Mesenchymal stem cell (in vitro differentiated cells and primary cell): ENCODE results near the gene DDX42.

ENCODE experiments used
- DNase-seq: peaks from one replicate; pipeline ENCODE4 v3.0.0-alpha.2; 2013
- H2AFZ ChIP-seq: one replicate; pipeline ENCODE4 v1.6.1; 2013; ENCODE audit warnings: low read depth, mild to moderate bottlenecking, control low read depth, inconsistent platforms, low read length, moderate library complexity
- H2AK5ac ChIP-seq: 2 replicates; pipeline ENCODE4 v1.6.1; 2013; ENCODE audit warnings: low read length, moderate library complexity, mild to moderate bottlenecking, inconsistent platforms; ENCODE audit not compliant: severe bottlenecking
- H2BK120ac ChIP-seq: one replicate; pipeline ENCODE4 v1.6.1; 2013; ENCODE audit warnings: low read depth, mild to moderate bottlenecking, inconsistent platforms, low read length, moderate library complexity
- H2BK12ac ChIP-seq, 2 experiments: one replicate each; pipeline ENCODE4 v1.6.1; 2013; ENCODE audit warnings: inconsistent platforms in 2 of 2, low read length in 2 of 2, mild to moderate bottlenecking in 2 of 2, moderate library complexity in 2 of 2, control low read depth in 1 of 2
- H2BK15ac ChIP-seq: one replicate; pipeline ENCODE4 v1.6.1; 2013; ENCODE audit warnings: mild to moderate bottlenecking, low read depth, inconsistent platforms; ENCODE audit not compliant: poor library complexity, severe bottlenecking
- H2BK5ac ChIP-seq: 2 replicates; pipeline ENCODE4 v1.6.1; 2013; ENCODE audit warnings: low read depth, mild to moderate bottlenecking, low read length, control low read depth, inconsistent platforms; ENCODE audit not compliant: poor library complexity, severe bottlenecking
- H3K14ac ChIP-seq, 2 experiments: one replicate each; pipeline ENCODE4 v1.6.1; 2013; ENCODE audit warnings: inconsistent platforms in 2 of 2, low read length in 2 of 2, control low read depth in 1 of 2, mild to moderate bottlenecking in 1 of 2, moderate library complexity in 1 of 2
- H3K18ac ChIP-seq, 2 experiments: one replicate each; pipeline ENCODE4 v1.6.1; 2013; ENCODE audit warnings: inconsistent platforms in 2 of 2, low read length in 2 of 2, control low read depth in 1 of 2, low read depth in 1 of 2, mild to moderate bottlenecking in 1 of 2
- H3K23ac ChIP-seq, 2 experiments: one replicate each; pipeline ENCODE4 v1.6.1; 2013; ENCODE audit warnings: inconsistent platforms in 2 of 2, low read length in 2 of 2, mild to moderate bottlenecking in 2 of 2, moderate library complexity in 2 of 2, control low read depth in 1 of 2
- H3K27ac ChIP-seq: 2 replicates; pipeline ENCODE4 v1.5.1; 2013; ENCODE audit warnings: mild to moderate bottlenecking, moderate library complexity, low read length, control low read depth, inconsistent platforms; ENCODE audit not compliant: poor library complexity, severe bottlenecking
- H3K27me3 ChIP-seq, 2 experiments: 2 replicates each; pipeline versions ENCODE4 v1.6.1 to v1.7.0; 2013; ENCODE audit warnings: low read length in 2 of 2, mild to moderate bottlenecking in 2 of 2, moderate library complexity in 2 of 2, control low read depth in 1 of 2, inconsistent platforms in 1 of 2; ENCODE audit not compliant: control insufficient read depth in 1 of 2, insufficient read depth in 1 of 2
- H3K36me3 ChIP-seq, 2 experiments: 2 replicates each; pipeline versions ENCODE4 v1.6.1 to v1.7.0; 2013; ENCODE audit warnings: low read length in 2 of 2, control low read depth in 1 of 2, inconsistent platforms in 1 of 2, low read depth in 1 of 2, mild to moderate bottlenecking in 1 of 2; ENCODE audit not compliant: insufficient read depth in 2 of 2, control insufficient read depth in 1 of 2
- H3K4ac ChIP-seq, 2 experiments: one replicate each; pipeline ENCODE4 v1.6.1; 2013; ENCODE audit warnings: inconsistent platforms in 2 of 2, low read length in 2 of 2, mild to moderate bottlenecking in 2 of 2, moderate library complexity in 2 of 2, control low read depth in 1 of 2, low read depth in 1 of 2
- H3K4me1 ChIP-seq: 2 replicates; pipeline ENCODE4 v1.6.1; 2013; ENCODE audit warnings: low read depth, low read length, control low read depth; ENCODE audit not compliant: control insufficient read depth, insufficient read depth
- H3K4me2 ChIP-seq: 2 replicates; pipeline ENCODE4 v1.6.1; 2013; ENCODE audit warnings: low read length, mild to moderate bottlenecking, inconsistent platforms; ENCODE audit not compliant: poor library complexity, severe bottlenecking
- H3K4me3 ChIP-seq, 2 experiments: 2 replicates each; pipeline versions ENCODE4 v1.5.1 to v1.7.0; 2013; ENCODE audit warnings: low read length in 2 of 2, mild to moderate bottlenecking in 2 of 2, control low read depth in 1 of 2, low read depth in 1 of 2; ENCODE audit not compliant: insufficient read depth in 1 of 2
- H3K79me1 ChIP-seq: replicated peaks from 2 replicates; pipeline ENCODE4 v1.6.1; 2013; ENCODE audit warnings: mild to moderate bottlenecking, control low read depth, low read length, inconsistent platforms; ENCODE audit not compliant: poor library complexity, severe bottlenecking
- H3K9ac ChIP-seq: 2 replicates; pipeline ENCODE4 v1.7.0; 2013; ENCODE audit warnings: mild to moderate bottlenecking, low read length, moderate library complexity
- H3K9me3 ChIP-seq: 2 replicates; pipeline ENCODE4 v1.7.0; 2013; ENCODE audit warnings: mild to moderate bottlenecking, low read length; ENCODE audit not compliant: control insufficient read depth
- H4K8ac ChIP-seq: one replicate; pipeline ENCODE4 v1.6.1; 2013; ENCODE audit warnings: inconsistent platforms, mild to moderate bottlenecking, low read length, moderate library complexity
- H4K91ac ChIP-seq: one replicate; pipeline ENCODE4 v1.6.1; 2013; ENCODE audit warnings: mild to moderate bottlenecking, low read length, inconsistent platforms
- WGBS: methylation state at CpG from one replicate; pipeline ENCODE4 v1.1.7; 2013; ENCODE audit warnings: mixed read lengths; 5-methylcytosine and 5-hydroxymethylcytosine counted together

Gene DDX42

GRCh38 chr17:63753215-63753614 is 20.8 kb upstream of the DDX42 start:
- Histone ChIP-seq H2BK15ac (no peak overlapping the region), H2BK12ac (no peak overlapping the region), H3K27me3 (no peaks in the 10 kb centered on the region), H2AFZ (no peak overlapping the region), H2AK5ac (no peak overlapping the region), H3K79me1 (peaks cover 21% of the 10 kb centered on the region), H3K27ac (no peak overlapping the region), H3K4me1 (no peaks in the 10 kb centered on the region), H3K18ac (no peak overlapping the region), H2BK5ac (no peak overlapping the region), H3K14ac (no peak overlapping the region), H3K9ac (peak overlapping the region; percentile 25), H4K91ac (no peak overlapping the region), H3K9me3 (no peaks in the 10 kb centered on the region), H3K4ac (no peak overlapping the region), H3K4me2 (no peak overlapping the region), H3K23ac (no peak overlapping the region), H2BK120ac (no peak overlapping the region), H4K8ac (no peak overlapping the region), H3K4me3 (no peak overlapping the region), H3K36me3 (peaks cover 37 to 89% of the 10 kb centered on the region in 2 experiments)
- DNase-seq, result no peak
- WGBS, result no CpG with 5 or more reads among the region's 1 CpG

- peaks cover 33 to 89% of the 10 kb centered on the region in 2 experiments for H3K36me3 ChIP-seq
- no peaks in the 10 kb centered on the region for H3K4me1 ChIP-seq
- H2AK5ac ChIP-seq, result no peak overlapping the region
- no peak overlapping the region for H2BK5ac ChIP-seq
- no peak overlapping the region for H3K4ac ChIP-seq
- no peaks in the 10 kb centered on the region for H3K9me3 ChIP-seq
- no peak overlapping the region for H4K91ac ChIP-seq
- H2BK15ac ChIP-seq, result no peak overlapping the region
- H3K18ac ChIP-seq, result no peak overlapping the region
- DNase-seq, result no peak
- no peaks in the 10 kb centered on the region for H3K27me3 ChIP-seq
- H3K4me2 ChIP-seq, result no peak overlapping the region
- no peak overlapping the region for H3K9ac ChIP-seq
- H3K23ac ChIP-seq, result no peak overlapping the region
- WGBS, result 84% methylated on average over 2 of the region's 3 CpGs
- no peak overlapping the region for H3K27ac ChIP-seq
- H3K79me1 ChIP-seq, result peaks cover 18% of the 10 kb centered on the region
- no peak overlapping the region for H2AFZ ChIP-seq
- H4K8ac ChIP-seq, result no peak overlapping the region
- no peak overlapping the region for H3K14ac ChIP-seq
- H2BK120ac ChIP-seq, result no peak overlapping the region
- no peak overlapping the region for H2BK12ac ChIP-seq
- no peak overlapping the region for H3K4me3 ChIP-seq
Measured at GRCh38 chr17:63754046-63754445, 19.9 kb upstream of the DDX42 start.

- no peak overlapping the region for H3K18ac ChIP-seq
- H3K79me1 ChIP-seq, result peaks cover 21% of the 10 kb centered on the region
- no peaks in the 10 kb centered on the region for H3K9me3 ChIP-seq
- H3K4me1 ChIP-seq, result no peaks in the 10 kb centered on the region
- H2BK5ac ChIP-seq, result no peak overlapping the region
- H3K14ac ChIP-seq, result no peak overlapping the region
- no peak for DNase-seq
- H2BK120ac ChIP-seq, result no peak overlapping the region
- no peak overlapping the region for H2BK15ac ChIP-seq
- peaks cover 33 to 87% of the 10 kb centered on the region in 2 experiments for H3K36me3 ChIP-seq
- no peak overlapping the region for H2BK12ac ChIP-seq
- H4K8ac ChIP-seq, result no peak overlapping the region
- H3K27ac ChIP-seq, result no peak overlapping the region
- H3K4me2 ChIP-seq, result no peak overlapping the region
- no peak overlapping the region for H3K23ac ChIP-seq
- no peak overlapping the region for H2AFZ ChIP-seq
- H3K4ac ChIP-seq, result no peak overlapping the region
- H4K91ac ChIP-seq, result no peak overlapping the region
- H3K27me3 ChIP-seq, result no peaks in the 10 kb centered on the region
- H3K4me3 ChIP-seq, result no peak overlapping the region
- H2AK5ac ChIP-seq, result no peak overlapping the region
- H3K9ac ChIP-seq, result no peak overlapping the region
- no CpG with 5 or more reads among the region's 2 CpGs for WGBS
Measured at GRCh38 chr17:63758428-63758827, 15.5 kb upstream of the DDX42 start.

- Histone ChIP-seq H4K91ac (no peak overlapping the region), H2AK5ac (no peak overlapping the region), H2AFZ (no peak overlapping the region), H3K27ac (peak overlapping the region; percentile 3), H3K4me3 (no peak overlapping the region), H3K9me3 (no peaks in the 10 kb centered on the region), H3K27me3 (no peaks in the 10 kb centered on the region), H4K8ac (no peak overlapping the region), H2BK12ac (no peak overlapping the region), H2BK120ac (no peak overlapping the region), H2BK15ac (no peak overlapping the region), H3K4me1 (no peaks in the 10 kb centered on the region), H3K9ac (no peak overlapping the region), H3K14ac (no peak overlapping the region), H3K4ac (no peak overlapping the region), H3K4me2 (no peak overlapping the region), H3K23ac (no peak overlapping the region), H3K79me1 (peaks cover 23% of the 10 kb centered on the region), H2BK5ac (no peak overlapping the region), H3K18ac (no peak overlapping the region), H3K36me3 (peaks cover 26 to 86% of the 10 kb centered on the region in 2 experiments)
- peak; percentile 20 for DNase-seq
- 86% methylated on average over 2 of the region's 10 CpGs for whole genome bisulfite sequencing
Measured at GRCh38 chr17:63760771-63761539, 13.0 kb upstream of the DDX42 start.
